Esophagus (tissue), 2 donors: Measurements from ENCODE around the gene CALCR. TPM values are rescaled to one million over a fixed set of nuclear protein-coding genes. Genes with fewer than 3 reads are reported as not detected.
"Not testable (repeated sequence)": the region's sequence is repeated elsewhere in the genome, so short reads cannot be mapped to it uniquely, and the experiment has no call there.

Source experiments
- H3K27ac ChIP-seq, 2 donors: one replicate each; pipeline ENCODE4 v1.5.1; 2013; ENCODE audit warnings: low read depth in 2 of 2, mild to moderate bottlenecking in 2 of 2, inconsistent platforms in 1 of 2, low read length in 1 of 2, moderate library complexity in 1 of 2
- H3K27me3 ChIP-seq, 2 donors: one replicate each; pipeline ENCODE4 v1.6.1; 2013; ENCODE audit warnings: low read length in 2 of 2, control low read depth in 1 of 2, mild to moderate bottlenecking in 1 of 2; ENCODE audit not compliant: insufficient read depth in 2 of 2, control insufficient read depth in 1 of 2
- H3K36me3 ChIP-seq, 2 donors: one replicate each; pipeline ENCODE4 v1.6.1; 2013; ENCODE audit warnings: low read length in 1 of 2; ENCODE audit not compliant: control insufficient read depth in 2 of 2, insufficient read depth in 2 of 2
- H3K4me1 ChIP-seq, 2 donors: one replicate each; pipeline ENCODE4 v1.6.1; 2013; ENCODE audit warnings: low read length in 1 of 2; ENCODE audit not compliant: control insufficient read depth in 2 of 2, insufficient read depth in 2 of 2
- H3K4me3 ChIP-seq, 2 donors: one replicate each; pipeline ENCODE4 v1.5.1; 2013; ENCODE audit warnings: low read length in 2 of 2, mild to moderate bottlenecking in 2 of 2, low read depth in 1 of 2, moderate library complexity in 1 of 2
- H3K9me3 ChIP-seq, 2 donors: one replicate each; pipeline ENCODE4 v1.6.1; 2013; ENCODE audit warnings: mild to moderate bottlenecking in 2 of 2, low read depth in 1 of 2, low read length in 1 of 2, moderate library complexity in 1 of 2; ENCODE audit not compliant: control insufficient read depth in 2 of 2, insufficient read depth in 1 of 2
- WGBS, 2 donors: extraction: QIAGEN DNeasy Blood & Tissue Kit; methylation state at CpG; one replicate each; pipeline ENCODE4 v1.1.7; 2013; 5-methylcytosine and 5-hydroxymethylcytosine counted together
- polyA plus RNA-seq, 2 donors: library from polyadenylated mRNA; stranded (reverse); fragments of 200-250 nt; gene quantifications; one replicate each; pipeline ENCODE4 v1.2.3, GENCODE V29; 2013
- donor health status: healthy with polysubstance abuse.
- donor health status: Bipolar disorder and iron deficiency.

Gene CALCR
- polyA plus RNA-seq, 2 donors, result 0.01 TPM; not detected in 1

DNA sequence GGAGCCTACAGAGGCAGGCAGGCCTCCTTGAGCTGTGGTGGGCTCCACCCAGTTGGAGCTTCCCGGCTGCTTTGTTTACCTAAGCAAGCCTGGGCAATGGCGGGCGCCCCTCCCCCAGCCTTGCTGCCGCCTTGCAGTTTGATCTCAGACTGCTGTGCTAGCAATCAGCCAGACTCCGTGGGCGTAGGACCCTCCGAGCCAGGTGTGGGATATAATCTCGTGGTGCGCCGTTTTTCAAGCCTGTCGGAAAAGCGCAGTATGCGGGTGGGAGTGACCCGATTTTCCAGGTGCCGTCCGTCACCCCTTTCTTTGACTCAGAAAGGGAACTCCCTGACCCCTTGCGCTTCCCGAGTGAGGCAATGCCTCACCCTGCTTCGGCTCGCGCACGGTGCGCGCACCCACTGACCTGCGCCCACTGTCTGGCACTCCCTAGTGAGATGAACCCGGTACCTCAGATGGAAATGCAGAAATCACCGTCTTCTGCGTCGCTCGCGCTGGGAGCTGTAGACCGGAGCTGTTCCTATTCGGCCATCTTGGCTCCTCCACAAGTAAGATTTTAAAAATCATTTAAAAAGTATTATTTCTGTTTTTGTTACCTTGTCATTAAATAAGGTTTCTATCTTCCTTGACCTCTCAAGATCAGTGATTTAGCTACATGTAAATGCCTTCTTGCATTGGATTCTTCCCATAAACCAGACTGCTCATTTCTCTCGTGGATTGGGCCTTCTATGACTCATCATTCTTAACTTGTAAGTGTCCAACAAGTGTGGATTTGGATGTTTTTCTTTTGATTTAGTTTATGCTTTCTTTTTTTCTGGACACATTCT is 16.9 kb upstream of the CALCR start:
- H3K36me3 ChIP-seq, H3K4me1 ChIP-seq, H3K9me3 ChIP-seq, H3K27me3 ChIP-seq, H3K27ac ChIP-seq, H3K4me3 ChIP-seq: not testable (repeated sequence)
- WGBS, 2 donors, result 77 to 84% methylated on average over 19 to 26 of the region's 34 CpGs

DNA sequence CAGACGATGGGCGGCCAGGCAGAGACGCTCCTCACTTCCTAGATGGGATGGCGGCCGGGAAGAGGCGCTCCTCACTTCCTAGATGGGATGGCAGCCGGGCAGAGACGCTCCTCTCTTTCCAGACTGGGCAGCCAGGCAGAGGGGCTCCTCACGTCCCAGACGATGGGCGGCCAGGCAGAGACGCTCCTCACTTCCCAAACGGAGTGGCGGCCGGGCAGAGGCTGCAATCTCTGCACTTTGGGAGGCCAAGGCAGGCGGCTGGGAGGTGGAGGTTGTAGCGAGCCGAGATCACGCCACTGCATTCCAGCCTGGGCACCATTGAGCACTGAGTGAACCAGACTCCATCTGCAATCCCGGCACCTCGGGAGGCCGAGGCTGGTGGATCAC is 11.9 kb upstream of the CALCR start:
- not testable (repeated sequence) for H3K27me3 ChIP-seq, H3K4me1 ChIP-seq, H3K9me3 ChIP-seq, H3K36me3 ChIP-seq, H3K27ac ChIP-seq, H3K4me3 ChIP-seq
- WGBS, 2 donors, result 93% methylated on average over 16 to 20 of the region's 22 CpGs

DNA sequence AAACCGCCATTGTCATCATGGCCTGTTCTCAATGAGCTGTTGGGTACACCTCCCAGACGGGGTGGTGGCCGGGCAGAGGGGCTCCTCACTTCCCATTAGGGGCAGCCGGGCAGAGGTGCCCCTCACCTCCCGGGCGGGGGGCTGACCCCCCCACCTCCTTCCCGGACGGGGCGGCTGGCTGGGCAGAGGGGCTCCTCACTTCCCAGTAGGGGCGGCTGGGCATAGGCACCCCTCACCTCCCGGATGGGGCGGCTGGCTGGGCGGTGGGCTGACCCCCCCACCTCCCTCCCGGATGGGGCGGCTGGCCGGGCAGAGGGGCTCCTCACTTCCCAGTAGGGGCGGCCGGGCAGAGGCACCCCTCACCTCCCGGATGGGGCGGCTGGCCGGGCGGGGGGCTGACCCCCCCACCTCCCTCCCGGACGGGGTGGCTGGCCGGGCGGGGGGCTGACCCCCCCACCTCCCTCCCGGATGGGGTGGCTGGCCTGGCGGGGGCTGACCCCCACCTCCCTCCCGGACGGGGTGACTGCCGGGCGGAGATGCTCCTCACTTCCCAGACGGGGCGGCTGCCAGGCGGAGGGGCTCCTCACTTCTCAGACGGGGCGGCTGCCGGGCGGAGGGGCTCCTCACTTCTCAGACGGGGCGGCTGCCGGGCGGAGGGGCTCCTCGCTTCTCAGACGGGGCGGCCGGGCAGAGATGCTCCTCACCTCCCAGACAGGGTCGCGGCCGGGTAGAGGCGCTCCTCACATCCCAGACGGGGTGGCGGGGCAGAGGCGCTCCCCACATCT is 11.4 kb upstream of the CALCR start:
- WGBS, 2 donors, result 91 to 95% methylated on average over 11 to 46 of the region's 54 CpGs
- not testable (repeated sequence) for H3K27ac ChIP-seq, H3K36me3 ChIP-seq, H3K4me3 ChIP-seq, H3K4me1 ChIP-seq, H3K27me3 ChIP-seq, H3K9me3 ChIP-seq

DNA sequence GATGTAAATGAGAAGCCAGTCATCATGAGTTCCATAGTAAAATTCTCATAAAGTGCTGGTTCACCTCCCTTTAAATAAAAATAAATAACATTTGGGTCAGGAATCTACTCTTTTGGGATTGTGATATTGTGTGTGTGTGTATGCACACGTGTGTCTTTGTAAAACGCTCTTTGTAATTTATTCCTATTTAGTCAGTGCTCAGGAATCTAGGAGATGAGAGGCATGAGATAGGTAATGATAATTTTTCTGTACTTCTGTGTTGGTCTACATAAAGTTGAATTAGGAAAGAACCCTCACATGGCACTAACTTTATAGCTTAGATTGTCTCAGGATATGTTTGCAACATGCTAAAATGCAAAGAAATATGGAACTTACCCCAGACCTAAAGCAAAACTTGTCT is 4.9 kb upstream of the CALCR start:
- WGBS, 2 donors, result 82 to 85% methylated on average over 2 of the region's 2 CpGs
- H3K9me3 ChIP-seq, result no peaks in the 10 kb centered on the region
- no peak overlapping the region for H3K27ac ChIP-seq
- H3K4me1 ChIP-seq, result no peaks in the 10 kb centered on the region
- peaks cover 3 to 8% of the 10 kb centered on the region in 2 donors for H3K27me3 ChIP-seq
- H3K36me3 ChIP-seq, result no peaks in the 10 kb centered on the region
- H3K4me3 ChIP-seq, result no peak overlapping the region

DNA sequence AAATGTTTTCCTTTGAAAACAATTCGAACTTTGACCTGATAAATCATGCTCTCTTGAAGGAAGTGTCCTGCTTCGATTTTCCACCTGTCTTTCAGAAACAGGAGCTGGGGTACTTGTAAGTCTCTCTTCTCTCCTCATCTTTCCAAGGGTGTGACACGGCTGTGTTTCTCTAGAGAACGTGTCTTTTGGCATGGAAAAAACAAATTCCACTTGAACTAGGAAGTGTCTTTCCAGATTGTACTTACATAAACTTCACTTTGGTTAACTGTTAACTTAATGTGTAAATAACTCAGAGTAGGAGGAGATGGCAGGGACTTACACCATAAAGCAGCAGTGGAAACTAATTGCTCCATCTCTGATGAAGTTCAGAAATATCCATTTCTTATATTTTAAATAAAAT is 4.2 kb upstream of the CALCR start:
- WGBS, 2 donors, result 29 to 31% methylated on average over 4 of the region's 4 CpGs

DNA sequence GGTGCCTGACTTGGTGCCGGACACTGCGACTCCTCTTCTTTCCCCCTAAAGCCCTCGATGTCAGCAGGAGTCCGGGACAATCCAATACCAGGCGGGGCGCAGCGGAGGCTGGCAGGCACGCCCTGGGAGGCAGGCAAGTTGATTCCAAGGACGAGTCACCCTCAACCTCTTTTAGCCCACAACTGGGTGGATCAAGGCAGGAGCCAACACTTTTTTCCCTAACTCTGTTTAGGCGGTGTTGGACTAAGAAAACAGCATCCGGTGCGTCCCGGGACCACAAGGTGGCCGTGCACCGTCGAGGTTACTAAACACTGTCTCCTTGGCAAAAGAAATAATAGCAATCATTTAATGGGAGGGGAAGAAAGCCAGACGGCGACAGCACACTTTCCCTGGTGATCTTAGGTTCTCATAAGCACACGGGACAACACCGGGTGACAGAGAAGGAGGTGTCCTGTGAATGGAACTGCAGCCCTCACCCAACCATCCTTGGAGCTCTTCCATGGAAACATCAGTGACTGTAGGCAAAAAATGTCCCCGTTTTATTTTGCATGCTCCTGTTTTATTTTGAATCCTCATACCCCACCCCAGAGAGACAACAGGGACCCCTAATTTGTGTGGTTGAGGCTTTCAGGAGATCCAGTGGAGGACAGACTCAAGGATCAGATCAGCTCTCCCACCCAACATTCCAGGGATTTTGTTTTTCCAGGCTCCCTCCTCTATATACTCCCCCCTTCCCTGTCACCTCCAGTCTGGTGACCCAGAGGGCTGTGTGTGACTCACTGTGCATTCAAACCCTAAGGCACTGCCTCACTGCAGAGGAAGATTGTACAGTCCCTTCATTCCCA is 1.3 kb upstream of the CALCR start:
- H3K4me3 ChIP-seq, result no peak overlapping the region
- WGBS, 2 donors, result 6% methylated on average over 21 of the region's 21 CpGs
- H3K9me3 ChIP-seq, result no peaks in the 10 kb centered on the region
- no peak overlapping the region for H3K27ac ChIP-seq
- H3K27me3 ChIP-seq, result peaks cover 3 to 13% of the 10 kb centered on the region in 2 donors
- no peaks in the 10 kb centered on the region for H3K4me1 ChIP-seq
- no peaks in the 10 kb centered on the region for H3K36me3 ChIP-seq

More for the DNA sequence above, 4.2 kb upstream of the CALCR start:
- no peak overlapping the region for H3K27ac ChIP-seq
- H3K4me3 ChIP-seq, result no peak overlapping the region
- no peaks in the 10 kb centered on the region for H3K4me1 ChIP-seq
- H3K36me3 ChIP-seq, result no peaks in the 10 kb centered on the region
- no peaks in the 10 kb centered on the region for H3K9me3 ChIP-seq
- peaks cover 3 to 13% of the 10 kb centered on the region in 2 donors for H3K27me3 ChIP-seq

DNA sequence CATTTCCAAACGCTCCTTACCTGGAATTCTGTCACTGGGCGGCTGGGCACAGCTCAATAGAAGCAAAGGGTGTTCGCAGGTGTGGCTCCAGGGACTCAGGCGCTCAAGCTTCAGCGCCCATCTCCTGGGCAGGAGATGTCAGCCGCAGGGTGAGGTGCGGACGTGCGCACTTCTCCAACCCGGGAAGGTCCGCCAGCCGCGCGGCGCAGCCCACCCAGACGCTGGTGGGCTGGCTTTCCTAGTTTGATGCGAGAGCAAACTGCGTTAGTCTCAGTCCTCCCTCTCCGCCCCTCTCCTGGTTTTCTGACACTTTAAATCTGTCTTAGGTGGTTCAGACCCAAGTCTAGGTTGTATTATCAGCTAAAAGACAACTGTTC is 267 bp downstream of the CALCR start:
- no peaks in the 10 kb centered on the region for H3K4me1 ChIP-seq
- no peaks in the 10 kb centered on the region for H3K36me3 ChIP-seq
- WGBS, 2 donors, result 4 to 5% methylated on average over 19 of the region's 19 CpGs
- H3K9me3 ChIP-seq, result no peaks in the 10 kb centered on the region
- H3K4me3 ChIP-seq, result no peak overlapping the region
- peaks cover 3 to 13% of the 10 kb centered on the region in 2 donors for H3K27me3 ChIP-seq
- H3K27ac ChIP-seq, result no peak overlapping the region

DNA sequence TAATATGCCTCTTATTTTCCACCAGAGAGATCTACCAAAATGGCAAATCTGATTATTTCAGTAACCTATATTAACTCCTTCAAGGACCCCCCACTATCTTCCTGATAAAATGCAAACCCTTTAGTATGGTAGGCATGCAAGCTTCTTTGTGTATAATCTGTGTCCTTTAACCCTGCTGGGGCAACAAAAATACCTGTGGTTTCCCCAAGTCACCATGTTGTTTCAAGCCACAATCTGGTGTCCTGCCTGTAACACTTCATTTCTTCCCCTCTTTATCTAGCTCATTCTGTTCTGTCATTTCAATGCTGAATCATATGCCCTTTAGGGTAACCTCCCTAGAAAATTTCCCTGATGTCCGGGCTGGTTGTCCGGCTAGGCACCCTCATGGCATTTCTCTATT is 5.3 kb downstream of the CALCR start:
- no peaks in the 10 kb centered on the region for H3K36me3 ChIP-seq
- no peaks in the 10 kb centered on the region for H3K4me1 ChIP-seq
- H3K4me3 ChIP-seq, result no peak overlapping the region
- H3K9me3 ChIP-seq, result no peaks in the 10 kb centered on the region
- H3K27ac ChIP-seq, result no peak overlapping the region
- peaks cover 0 to 3% of the 10 kb centered on the region in 2 donors for H3K27me3 ChIP-seq
- 91 to 92% methylated on average over 2 of the region's 2 CpGs for WGBS, 2 donors

DNA sequence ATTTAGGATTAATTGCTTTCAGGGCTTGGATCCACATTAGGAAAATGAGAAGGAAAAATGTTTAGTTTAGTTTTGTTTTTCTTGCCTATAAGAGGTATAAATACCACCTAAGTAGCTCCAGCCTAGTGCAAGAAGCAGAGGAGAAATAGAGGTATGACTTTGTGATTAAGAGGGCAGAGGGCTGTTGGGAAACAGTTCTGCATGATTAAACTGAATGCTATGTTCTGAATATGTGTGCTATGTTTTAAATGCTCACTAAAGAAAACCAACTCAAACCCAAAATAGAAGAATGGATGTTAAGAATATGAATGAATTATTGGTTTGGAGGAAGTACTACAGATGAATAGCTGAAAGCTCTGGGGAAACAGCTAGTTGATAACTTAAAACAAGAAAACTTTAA is 7.6 kb downstream of the CALCR start:
- Histone ChIP-seq H3K36me3 (no peaks in the 10 kb centered on the region), H3K27ac (no peak overlapping the region), H3K4me3 (no peak overlapping the region), H3K27me3 (no peaks in the 10 kb centered on the region), H3K4me1 (no peaks in the 10 kb centered on the region), H3K9me3 (no peaks in the 10 kb centered on the region)
